Astrocyte (in vitro differentiated cells and primary cell): ENCODE measurements around the gene ATP8A1. TPM values are rescaled to one million over a fixed set of nuclear protein-coding genes. Genes with fewer than 3 reads are reported as not detected.

Experiments
- DNase-seq: peaks from one replicate; pipeline ENCODE4 v3.0.0-alpha.2; 2010; ENCODE audit warnings: low read depth
- FAIRE-seq: peaks from 2 replicates; lab custom pipeline; 2011; peaks lifted over from hg19 to GRCh38; lab: Jason Lieb, UNC
- H2AFZ ChIP-seq: 2 replicates; pipeline ENCODE4 v1.6.0; 2012; ENCODE audit warnings: low read depth, low read length, inconsistent platforms
- H3K27ac ChIP-seq: 2 replicates; pipeline ENCODE4 v1.5.1; 2011; ENCODE audit warnings: low read depth, low read length, inconsistent platforms
- H3K27me3 ChIP-seq: 2 replicates; pipeline ENCODE4 v1.6.0; 2011; ENCODE audit warnings: low read length, inconsistent platforms; ENCODE audit not compliant: insufficient read depth
- H3K36me3 ChIP-seq: 2 replicates; pipeline ENCODE4 v1.5.1; 2011; ENCODE audit warnings: low read length, inconsistent platforms; ENCODE audit not compliant: insufficient read depth
- H3K4me1 ChIP-seq: 2 replicates; pipeline ENCODE4 v1.5.1; 2011; ENCODE audit warnings: low read length, inconsistent platforms; ENCODE audit not compliant: insufficient read depth
- H3K4me2 ChIP-seq: 2 replicates; pipeline ENCODE4 v1.6.0; 2012; ENCODE audit warnings: low read length, inconsistent platforms
- H3K4me3 ChIP-seq: 2 replicates; pipeline ENCODE4 v1.5.1; 2011; ENCODE audit warnings: low read depth, mild to moderate bottlenecking, low read length, inconsistent platforms; ENCODE audit not compliant: insufficient read depth
- H3K79me2 ChIP-seq: 2 replicates; pipeline ENCODE4 v1.6.0; 2012; ENCODE audit warnings: mild to moderate bottlenecking, low read length, inconsistent platforms; ENCODE audit not compliant: insufficient read depth
- H3K9ac ChIP-seq: 2 replicates; pipeline ENCODE4 v1.6.0; 2012; ENCODE audit warnings: mild to moderate bottlenecking, low read length, inconsistent platforms
- H3K9me3 ChIP-seq: 2 replicates; pipeline ENCODE4 v1.5.1; 2012; ENCODE audit warnings: low read depth, mild to moderate bottlenecking, low read length, inconsistent platforms; ENCODE audit not compliant: insufficient read depth
- H4K20me1 ChIP-seq: 2 replicates; pipeline ENCODE4 v1.6.0; 2012; ENCODE audit warnings: low read length, inconsistent platforms; ENCODE audit not compliant: insufficient read depth
- H3K27ac Mint-ChIP-seq: one replicate; pipeline ENCODE4 v1.8.0; 2021; ENCODE audit warnings: mild to moderate bottlenecking, mixed read lengths; ENCODE audit not compliant: unreplicated experiment
- H3K27me3 Mint-ChIP-seq: one replicate; pipeline ENCODE4 v1.8.0; 2021; ENCODE audit warnings: low read depth, mixed read lengths; ENCODE audit not compliant: unreplicated experiment
- H3K36me3 Mint-ChIP-seq: one replicate; pipeline ENCODE4 v1.8.0; 2021; ENCODE audit warnings: low read depth, mixed read lengths; ENCODE audit not compliant: unreplicated experiment
- H3K4me1 Mint-ChIP-seq: one replicate; pipeline ENCODE4 v1.8.0; 2021; ENCODE audit warnings: low read depth, mixed read lengths; ENCODE audit not compliant: unreplicated experiment
- H3K4me3 Mint-ChIP-seq: one replicate; pipeline ENCODE4 v1.8.0; 2021; ENCODE audit warnings: mild to moderate bottlenecking, moderate library complexity, mixed read lengths; ENCODE audit not compliant: unreplicated experiment
- H3K9me3 Mint-ChIP-seq: one replicate; pipeline ENCODE4 v1.8.0; 2021; ENCODE audit warnings: mild to moderate bottlenecking, mixed read lengths; ENCODE audit not compliant: unreplicated experiment
- EZH2 ChIP-seq: IDR thresholded peaks from 2 replicates; pipeline ENCODE4 v1.6.1; 2012; ENCODE audit warnings: mild to moderate bottlenecking, low read length, inconsistent platforms; ENCODE audit not compliant: insufficient read depth
- total RNA-seq: library from RNA; stranded (reverse); gene quantifications from 2 replicates; pipeline ENCODE4 v1.2.1, GENCODE V29; 2021
- TF ChIP-seq, protein P1 (sequence below): IDR thresholded peaks from 2 replicates; pipeline ENCODE4 v1.5.1; 2011; ENCODE audit warnings: low read depth, mild to moderate bottlenecking, inconsistent platforms, low read length, moderate library complexity; ENCODE audit not compliant: insufficient read depth

Gene ATP8A1
- total RNA-seq, 1 donor from 2014 or later: 2.9 TPM

DNA sequence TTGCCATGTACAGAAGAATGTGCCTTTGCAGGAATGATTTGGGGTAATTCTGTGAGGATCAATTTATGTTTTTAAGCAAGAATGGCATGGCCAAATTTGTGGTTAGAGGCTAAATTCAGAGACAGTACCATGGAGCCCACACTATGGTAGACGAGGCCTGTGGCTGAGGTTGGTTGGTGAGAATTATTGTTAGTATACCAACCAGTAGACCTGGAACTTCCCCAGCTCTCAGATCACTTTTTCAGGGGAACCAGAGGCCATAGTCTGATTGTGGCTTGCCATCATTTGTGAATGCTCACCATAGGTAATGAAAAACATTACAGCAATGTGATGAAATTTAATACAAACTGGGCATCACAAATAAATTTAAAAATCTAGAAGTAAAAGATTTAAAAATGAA, 203.3 kb downstream of the ATP8A1 start:
- no peak overlapping the region for H2AFZ ChIP-seq
- Mint-ChIP-seq H3K4me1 (peaks cover 3% of the 10 kb centered on the region), H3K27me3 (no peaks in the 10 kb centered on the region), H3K27ac (no peak overlapping the region), H3K36me3 (no peaks in the 10 kb centered on the region), H3K4me3 (no peak overlapping the region), H3K9me3 (no peaks in the 10 kb centered on the region)
- H3K79me2 ChIP-seq: no peaks in the 10 kb centered on the region
- DNase-seq (no peak), FAIRE-seq (no peak)
- H4K20me1 ChIP-seq: no peaks in the 10 kb centered on the region
- H3K4me3 ChIP-seq: no peak overlapping the region
- no peak overlapping the region for H3K4me2 ChIP-seq
- H3K9ac ChIP-seq: no peak overlapping the region
- H3K9me3 ChIP-seq: no peaks in the 10 kb centered on the region
- TF ChIP-seq, protein P1, sequence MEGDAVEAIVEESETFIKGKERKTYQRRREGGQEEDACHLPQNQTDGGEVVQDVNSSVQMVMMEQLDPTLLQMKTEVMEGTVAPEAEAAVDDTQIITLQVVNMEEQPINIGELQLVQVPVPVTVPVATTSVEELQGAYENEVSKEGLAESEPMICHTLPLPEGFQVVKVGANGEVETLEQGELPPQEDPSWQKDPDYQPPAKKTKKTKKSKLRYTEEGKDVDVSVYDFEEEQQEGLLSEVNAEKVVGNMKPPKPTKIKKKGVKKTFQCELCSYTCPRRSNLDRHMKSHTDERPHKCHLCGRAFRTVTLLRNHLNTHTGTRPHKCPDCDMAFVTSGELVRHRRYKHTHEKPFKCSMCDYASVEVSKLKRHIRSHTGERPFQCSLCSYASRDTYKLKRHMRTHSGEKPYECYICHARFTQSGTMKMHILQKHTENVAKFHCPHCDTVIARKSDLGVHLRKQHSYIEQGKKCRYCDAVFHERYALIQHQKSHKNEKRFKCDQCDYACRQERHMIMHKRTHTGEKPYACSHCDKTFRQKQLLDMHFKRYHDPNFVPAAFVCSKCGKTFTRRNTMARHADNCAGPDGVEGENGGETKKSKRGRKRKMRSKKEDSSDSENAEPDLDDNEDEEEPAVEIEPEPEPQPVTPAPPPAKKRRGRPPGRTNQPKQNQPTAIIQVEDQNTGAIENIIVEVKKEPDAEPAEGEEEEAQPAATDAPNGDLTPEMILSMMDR: no peak
- TF ChIP-seq EZH2: no peak
- H3K27ac ChIP-seq: no peak overlapping the region
- H3K4me1 ChIP-seq: no peaks in the 10 kb centered on the region
- no peaks in the 10 kb centered on the region for H3K36me3 ChIP-seq
- H3K27me3 ChIP-seq: no peaks in the 10 kb centered on the region

DNA sequence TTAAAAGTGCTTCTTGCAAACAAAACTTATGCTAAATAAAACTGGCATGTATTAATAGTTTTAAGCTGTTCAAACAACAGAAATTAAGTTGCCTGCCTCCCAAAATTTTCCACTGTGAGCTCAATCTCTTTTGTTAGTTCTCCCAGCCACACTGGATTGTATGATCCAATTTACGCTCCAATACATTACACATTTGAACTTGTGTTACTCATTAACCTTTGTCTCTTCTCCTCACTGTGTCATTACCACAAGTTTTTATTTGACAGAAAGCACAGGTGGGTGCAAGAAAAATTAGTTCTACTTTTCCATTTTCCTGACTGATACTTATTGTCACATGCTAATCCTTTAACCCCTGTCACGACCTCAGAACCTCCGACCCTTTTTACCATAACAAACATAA, 204.1 kb downstream of the ATP8A1 start:
- Histone ChIP-seq H3K4me2 (no peak overlapping the region), H3K36me3 (no peaks in the 10 kb centered on the region), H3K27me3 (no peaks in the 10 kb centered on the region), H3K9ac (no peak overlapping the region), H3K27ac (no peak overlapping the region), H4K20me1 (no peaks in the 10 kb centered on the region), H3K79me2 (no peaks in the 10 kb centered on the region), H3K4me1 (no peaks in the 10 kb centered on the region), H3K4me3 (no peak overlapping the region), H3K9me3 (no peaks in the 10 kb centered on the region), H2AFZ (no peak overlapping the region)
- H3K4me1 Mint-ChIP-seq: peaks cover 3% of the 10 kb centered on the region
- H3K4me3 Mint-ChIP-seq: no peak overlapping the region
- H3K27ac Mint-ChIP-seq: no peak overlapping the region
- FAIRE-seq (no peak), DNase-seq (no peak)
- H3K9me3 Mint-ChIP-seq: no peaks in the 10 kb centered on the region
- H3K36me3 Mint-ChIP-seq: no peaks in the 10 kb centered on the region
- no peaks in the 10 kb centered on the region for H3K27me3 Mint-ChIP-seq
- TF ChIP-seq, protein P1: no peak
- no peak for TF ChIP-seq EZH2

DNA sequence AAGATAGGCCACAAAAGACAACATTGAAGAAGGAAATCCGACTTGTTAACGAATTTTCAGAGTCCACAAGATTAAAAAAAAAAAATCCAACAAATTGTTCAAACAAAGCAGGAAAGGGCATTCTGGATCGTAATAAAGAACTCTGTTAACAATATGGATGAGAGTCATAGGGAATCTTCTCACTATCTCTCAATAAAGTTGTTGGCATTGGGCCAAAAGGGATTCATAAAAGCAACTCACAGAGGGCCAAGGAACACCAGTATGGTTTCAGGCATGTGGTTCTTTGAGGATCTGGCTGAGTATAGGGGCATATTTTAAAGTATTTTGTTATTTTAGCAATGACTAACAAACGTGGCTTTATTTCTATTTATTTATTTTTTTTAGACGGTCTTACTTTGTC, 210.1 kb downstream of the ATP8A1 start:
- H3K4me3 ChIP-seq: no peak overlapping the region
- Mint-ChIP-seq H3K9me3 (no peaks in the 10 kb centered on the region), H3K27me3 (no peaks in the 10 kb centered on the region), H3K4me1 (no peaks in the 10 kb centered on the region), H3K36me3 (no peaks in the 10 kb centered on the region), H3K4me3 (no peak overlapping the region), H3K27ac (no peak overlapping the region)
- DNase-seq (no peak), FAIRE-seq (no peak)
- H3K4me2 ChIP-seq: no peak overlapping the region
- H4K20me1 ChIP-seq: no peaks in the 10 kb centered on the region
- H3K27me3 ChIP-seq: no peaks in the 10 kb centered on the region
- no peaks in the 10 kb centered on the region for H3K79me2 ChIP-seq
- no peak overlapping the region for H3K9ac ChIP-seq
- H3K27ac ChIP-seq: no peak overlapping the region
- no peaks in the 10 kb centered on the region for H3K9me3 ChIP-seq
- H2AFZ ChIP-seq: no peak overlapping the region
- no peaks in the 10 kb centered on the region for H3K36me3 ChIP-seq
- H3K4me1 ChIP-seq: no peaks in the 10 kb centered on the region
- no peak for TF ChIP-seq EZH2
- TF ChIP-seq, protein P1: no peak
